GM19023 (cell line): ENCODE results near the gene SMARCA5.
"Not testable (repeated sequence)": the region's sequence is repeated elsewhere in the genome, so short reads cannot be mapped to it uniquely, and the experiment has no call there.

Experiments used
- ATAC-seq: cut with Tn5 transposase; IDR thresholded peaks from one replicate; pipeline ENCODE4 v1.9.1; 2021; ENCODE audit warnings: mild to moderate bottlenecking, moderate library complexity; ENCODE audit not compliant: unreplicated experiment

SMARCA5 gene

DNA sequence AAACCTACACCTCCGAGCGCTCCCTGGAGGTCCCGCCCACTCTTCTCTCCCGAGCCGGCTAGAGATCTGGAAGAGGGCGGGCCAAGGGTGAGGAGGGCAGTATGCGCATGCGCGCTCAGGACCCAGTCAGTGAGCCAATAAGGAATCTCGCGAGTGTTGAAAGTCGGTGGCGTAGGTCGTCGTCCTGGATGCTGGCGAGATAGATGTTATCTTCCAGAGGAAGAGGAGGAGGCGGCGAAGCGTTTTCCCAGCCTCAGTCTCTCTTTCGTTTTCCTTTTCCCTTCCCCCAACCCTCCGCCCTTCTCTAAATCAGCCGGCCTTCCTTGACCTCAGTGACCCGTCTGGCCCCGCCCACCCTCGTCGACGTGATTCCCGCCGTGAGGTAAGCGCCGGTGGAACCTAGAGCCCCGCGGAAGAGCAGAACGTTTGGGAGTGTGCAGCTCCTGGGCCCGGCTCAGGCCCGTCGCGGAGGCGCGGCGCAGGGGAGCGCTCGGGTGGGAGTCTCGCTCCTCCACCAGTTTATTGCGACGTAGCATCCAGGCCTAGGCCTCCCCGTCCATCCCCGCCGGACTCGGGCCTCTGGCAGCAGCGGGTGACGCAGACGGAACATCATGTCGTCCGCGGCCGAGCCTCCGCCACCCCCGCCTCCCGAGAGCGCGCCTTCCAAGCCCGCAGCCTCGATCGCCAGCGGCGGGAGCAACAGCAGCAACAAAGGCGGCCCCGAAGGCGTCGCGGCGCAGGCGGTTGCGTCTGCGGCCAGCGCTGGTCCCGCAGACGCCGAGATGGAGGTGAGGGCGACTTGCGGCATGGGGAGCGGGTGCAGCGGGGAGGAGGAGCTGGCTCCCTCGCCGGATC lies at the start of gene SMARCA5:
Gene SMARCA5 (plus strand): TSS at position 389 of the 855 bp plus-strand sequence. CDS start 223 bp downstream, at position 612.
- ATAC-seq = peak; percentile 87

DNA sequence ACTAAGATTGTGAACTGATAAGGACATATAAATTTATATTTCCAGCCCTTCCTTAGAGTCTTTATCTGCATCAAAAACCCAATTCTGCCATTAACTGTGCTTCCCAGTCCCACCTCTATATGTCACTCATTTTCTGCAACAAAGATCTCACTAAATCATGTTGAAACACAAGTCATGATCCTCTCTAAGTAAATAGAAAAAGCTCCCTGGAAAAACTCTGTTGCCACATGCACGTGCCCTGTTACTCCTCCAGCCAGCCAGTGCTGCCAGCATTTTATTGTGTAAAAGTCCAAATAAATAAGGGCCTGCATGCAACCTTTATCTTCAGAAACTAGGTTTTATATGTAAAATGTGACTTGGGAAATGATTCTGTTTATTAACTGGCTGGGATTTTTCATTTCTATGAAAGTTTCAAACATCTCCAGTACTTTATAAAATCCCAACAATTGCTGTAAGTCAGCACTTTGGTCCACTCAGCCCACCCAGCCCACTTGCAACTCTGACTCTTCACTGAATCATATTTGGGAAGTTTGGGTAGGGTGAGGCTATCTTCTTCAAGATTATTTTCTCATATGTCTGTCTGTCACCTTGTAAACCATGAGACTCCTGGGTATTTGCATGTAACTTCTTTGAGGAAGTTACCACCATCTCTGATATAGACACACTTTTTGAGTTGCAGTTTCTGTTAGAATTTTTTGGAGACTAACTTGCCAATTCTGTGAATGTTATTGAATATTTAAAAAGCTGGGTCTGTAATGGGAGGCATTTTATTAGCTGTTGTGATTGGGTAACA lies 40.0 kb upstream of the SMARCA5 start:
- peak; percentile 76 for ATAC-seq

DNA sequence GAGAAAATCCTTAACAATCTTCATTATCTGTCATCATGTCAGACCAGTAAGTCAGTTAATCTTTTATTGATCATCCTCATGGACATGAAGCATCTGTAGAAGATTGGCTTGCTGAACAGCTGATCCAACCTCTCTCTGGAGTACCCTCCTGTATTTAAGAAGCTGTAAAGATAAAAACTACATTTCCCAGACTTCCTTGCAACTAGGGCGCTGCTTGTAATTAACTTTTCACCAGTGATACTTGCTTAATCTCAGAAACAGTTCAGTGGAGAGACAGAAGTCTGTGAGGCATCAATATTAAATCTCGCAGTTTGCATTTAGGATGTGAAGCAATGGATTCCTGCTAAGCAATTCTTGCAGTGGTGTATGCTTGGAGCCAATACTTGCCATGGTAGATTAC lies 36.0 kb upstream of the SMARCA5 start:
- ATAC-seq = no peak

- no peak for ATAC-seq
These were observed 32.1 kb upstream of the SMARCA5 start for GRCh38 chr4:143481361-143481760.

GRCh38 chr4:143482840-143483239 lies 30.7 kb upstream of the SMARCA5 start:
- no peak for ATAC-seq

DNA sequence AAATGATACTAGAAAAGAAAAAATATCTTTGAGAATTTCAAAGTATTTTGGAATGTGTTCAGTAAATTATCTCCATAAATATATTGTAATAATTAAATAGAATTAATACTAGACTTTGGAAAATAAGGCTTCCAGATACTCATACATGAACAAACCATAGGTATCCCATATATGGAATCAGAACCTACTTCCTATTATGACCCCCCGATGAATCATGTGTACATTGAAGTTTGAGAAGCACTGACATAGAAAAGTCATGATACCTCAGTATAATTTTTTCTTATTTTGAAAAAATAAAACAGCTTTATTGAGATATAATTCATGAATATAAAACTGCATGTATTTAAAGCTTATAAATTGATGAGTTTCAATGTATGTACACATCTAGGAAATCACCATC lies 27.2 kb upstream of the SMARCA5 start:
- ATAC-seq = no peak

DNA sequence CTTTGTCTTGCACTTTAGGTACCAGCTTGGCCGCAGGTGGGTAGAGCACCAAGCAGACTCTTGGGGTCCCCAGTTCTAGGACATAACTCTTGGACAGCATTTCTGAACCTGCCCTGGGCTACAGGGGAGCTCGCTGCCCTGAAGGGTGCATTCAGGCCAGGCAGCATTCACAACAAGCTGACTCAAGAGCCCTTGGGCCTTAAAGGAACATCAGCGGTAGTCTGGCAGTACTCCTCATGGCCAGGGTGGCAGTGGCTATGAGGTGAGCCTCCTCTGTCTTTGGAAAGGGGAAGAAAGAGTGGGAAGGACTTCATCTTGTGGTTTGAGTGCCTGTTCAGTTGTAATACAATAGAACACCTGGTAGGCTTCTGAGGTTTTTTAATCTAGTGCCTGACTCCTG lies 24.8 kb upstream of the SMARCA5 start:
- no peak for ATAC-seq

GRCh38 chr4:143489106-143489505 lies 24.4 kb upstream of the SMARCA5 start:
- no peak for ATAC-seq

DNA sequence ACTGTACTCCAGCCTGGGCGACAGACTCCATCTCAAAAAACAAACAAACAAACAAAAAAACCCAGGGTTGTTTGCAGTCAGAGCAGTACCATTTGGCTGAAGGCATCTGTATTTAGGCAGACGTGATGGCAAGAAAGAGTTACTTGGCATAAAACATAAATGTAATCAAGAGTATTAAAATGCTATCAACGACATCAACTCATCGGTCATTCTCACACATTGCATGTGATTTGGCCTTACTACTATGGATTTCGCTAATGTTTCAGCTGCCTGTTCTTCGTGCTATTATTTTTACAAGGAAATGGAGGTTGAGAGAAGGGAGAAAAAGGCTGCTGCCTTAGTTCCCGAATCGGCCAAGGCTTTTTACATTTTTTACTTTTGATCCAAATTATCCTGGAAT lies 15.5 kb upstream of the SMARCA5 start:
- ATAC-seq = no peak

DNA sequence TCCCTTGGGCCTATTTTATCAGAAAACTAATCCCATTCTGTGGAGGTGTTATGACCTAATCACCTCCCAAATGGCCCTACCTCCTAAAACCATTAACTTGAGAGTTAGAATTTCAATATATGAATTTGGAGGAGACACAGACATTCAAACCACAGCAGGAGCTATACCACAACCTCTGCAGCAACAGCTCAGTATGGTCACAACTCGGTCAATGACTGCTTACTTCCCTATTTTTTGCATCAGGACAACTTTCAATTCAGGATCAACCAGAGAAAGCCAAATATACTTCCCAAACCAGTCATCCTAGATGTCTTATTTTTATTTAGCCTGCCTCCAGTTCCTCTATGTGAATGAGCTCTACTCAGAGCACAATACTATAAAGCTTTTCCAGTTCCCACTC lies 11.3 kb upstream of the SMARCA5 start:
- ATAC-seq = no peak

GRCh38 chr4:143506031-143506430 lies 7.5 kb upstream of the SMARCA5 start:
- no peak for ATAC-seq

- ATAC-seq = no peak
These were observed 1.6 kb upstream of the SMARCA5 start for GRCh38 chr4:143511906-143512305.

DNA sequence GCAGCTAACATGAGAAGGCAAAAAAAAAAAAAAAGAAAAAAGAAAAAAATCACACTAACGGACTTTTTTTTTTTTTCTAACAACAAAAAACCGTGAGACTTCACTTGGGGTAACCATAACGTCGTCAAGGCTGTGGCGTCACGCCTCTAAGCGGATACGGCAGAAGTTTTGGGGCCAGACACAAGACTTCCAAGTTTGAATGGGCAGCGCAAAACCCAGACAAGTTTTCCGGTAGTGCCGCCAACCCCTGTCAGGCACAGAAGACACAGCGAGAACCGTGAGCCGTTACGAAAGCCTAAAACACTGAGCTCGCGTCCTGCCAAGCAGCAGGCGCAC lies 556 bp upstream of the SMARCA5 start:
- ATAC-seq = peak; percentile 42

DNA sequence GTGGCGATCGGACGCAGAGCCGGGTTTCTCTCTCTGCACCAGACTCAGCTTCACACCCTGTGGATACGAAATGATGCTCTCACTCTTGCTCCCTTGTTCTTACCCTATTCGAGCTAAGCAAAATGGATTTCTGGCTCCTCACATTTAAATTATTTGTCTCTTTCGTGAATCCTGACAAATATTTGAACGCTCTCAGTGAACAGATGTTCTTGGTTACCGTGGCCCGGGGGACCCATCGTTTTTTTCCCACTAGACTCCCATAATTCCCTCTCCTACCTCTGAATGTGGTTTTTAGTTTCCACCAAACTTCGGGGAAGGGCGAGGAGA lies 630 bp downstream of the SMARCA5 start:
- ATAC-seq = no peak

DNA sequence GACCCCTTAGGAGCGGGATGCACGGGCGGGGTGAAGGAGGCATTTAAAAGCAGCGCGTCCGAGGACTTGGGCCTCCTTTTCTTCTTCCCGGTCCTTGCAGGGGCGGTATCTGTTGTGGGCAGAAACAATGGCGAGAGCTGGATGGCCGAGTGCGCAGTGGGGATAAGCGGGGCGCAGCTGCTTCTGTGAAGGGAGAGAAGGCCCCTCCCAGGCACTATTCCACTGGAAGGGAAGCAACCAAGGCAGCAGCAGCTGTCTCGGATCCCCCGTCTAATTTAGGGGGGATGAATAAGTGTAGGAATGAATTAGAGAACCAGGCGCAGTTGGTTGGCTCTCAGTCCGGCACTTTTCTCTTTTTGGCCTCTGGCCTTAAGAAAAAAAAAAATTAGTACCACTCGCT lies 995 bp downstream of the SMARCA5 start:
- no peak for ATAC-seq

GRCh38 chr4:143514901-143515300 lies 1.4 kb downstream of the SMARCA5 start:
- no peak for ATAC-seq

DNA sequence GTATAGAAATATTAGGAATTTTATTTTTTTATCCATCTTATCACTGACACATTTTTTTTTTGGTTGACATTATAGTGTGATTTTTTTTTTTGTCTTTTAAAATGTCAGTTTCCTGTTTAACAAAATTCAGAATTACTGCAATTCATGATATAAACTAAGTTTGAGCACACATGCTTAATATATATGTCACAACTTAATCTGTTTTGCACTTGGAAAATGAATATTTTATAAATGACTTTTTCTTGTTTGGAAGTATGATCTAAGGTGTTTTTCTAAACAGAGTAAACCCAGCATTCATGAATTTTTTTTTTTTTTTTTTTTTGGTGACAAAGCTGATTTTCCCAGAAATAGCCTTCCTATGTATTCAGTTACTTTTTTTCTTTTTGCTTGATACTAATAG lies 2.4 kb downstream of the SMARCA5 start:
- no peak for ATAC-seq

- no peak for ATAC-seq
These were observed 4.3 kb downstream of the SMARCA5 start for GRCh38 chr4:143517764-143518163.

- no peak for ATAC-seq
These were observed 10.7 kb downstream of the SMARCA5 start for GRCh38 chr4:143524211-143524610.

GRCh38 chr4:143528046-143528445 lies 14.5 kb downstream of the SMARCA5 start:
- ATAC-seq = not testable (repeated sequence)

DNA sequence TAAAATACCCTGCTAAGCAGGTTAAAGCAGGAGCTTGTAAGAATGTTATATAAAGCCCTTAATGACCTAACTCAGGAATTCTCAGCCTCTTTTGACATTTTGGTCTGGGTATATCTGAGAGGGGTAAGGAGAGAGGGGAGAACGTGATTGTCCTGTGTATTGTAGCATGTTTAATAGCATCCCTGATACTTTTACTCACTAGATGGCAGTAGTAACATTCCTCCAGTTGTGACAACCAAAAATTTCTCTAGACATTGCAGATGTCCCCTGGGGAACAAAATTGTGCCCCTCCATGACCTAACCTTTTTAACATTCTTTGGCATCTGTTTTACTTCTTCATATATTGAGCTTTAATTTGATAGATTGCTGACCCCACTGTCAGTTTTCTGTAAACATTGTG lies 17.9 kb downstream of the SMARCA5 start:
- no peak for ATAC-seq

- no peak for ATAC-seq
These were observed 18.4 kb downstream of the SMARCA5 start for GRCh38 chr4:143531788-143532491.
